AG10803 (cell line): ENCODE results near the gene BCDIN3D.

Experiments used
- DNase-seq: peaks from one replicate; pipeline ENCODE4 v3.0.0; 2010; ENCODE audit warnings: low read depth
- H3K4me3 ChIP-seq: 2 replicates; pipeline ENCODE4 v1.5.1; 2011; ENCODE audit warnings: mild to moderate bottlenecking, low read length, control low read depth
- TF ChIP-seq, protein P1 (sequence below): conservative IDR thresholded peaks from 2 replicates; pipeline ENCODE4 v1.5.1; 2011; ENCODE audit warnings: mild to moderate bottlenecking, low read length, control low read depth, inconsistent platforms

BCDIN3D gene, protein sequence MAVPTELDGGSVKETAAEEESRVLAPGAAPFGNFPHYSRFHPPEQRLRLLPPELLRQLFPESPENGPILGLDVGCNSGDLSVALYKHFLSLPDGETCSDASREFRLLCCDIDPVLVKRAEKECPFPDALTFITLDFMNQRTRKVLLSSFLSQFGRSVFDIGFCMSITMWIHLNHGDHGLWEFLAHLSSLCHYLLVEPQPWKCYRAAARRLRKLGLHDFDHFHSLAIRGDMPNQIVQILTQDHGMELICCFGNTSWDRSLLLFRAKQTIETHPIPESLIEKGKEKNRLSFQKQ

GRCh38 chr12:49842519-49843352 is at the start of gene BCDIN3D:
Gene BCDIN3D (minus strand): TSS chr12:49843106. CDS start chr12:49843087, 19 bp downstream.
- DNase-seq = peak; percentile 90
- H3K4me3 ChIP-seq = peak within 1 kb of the TSS; percentile 90
- TF ChIP-seq, protein P1, sequence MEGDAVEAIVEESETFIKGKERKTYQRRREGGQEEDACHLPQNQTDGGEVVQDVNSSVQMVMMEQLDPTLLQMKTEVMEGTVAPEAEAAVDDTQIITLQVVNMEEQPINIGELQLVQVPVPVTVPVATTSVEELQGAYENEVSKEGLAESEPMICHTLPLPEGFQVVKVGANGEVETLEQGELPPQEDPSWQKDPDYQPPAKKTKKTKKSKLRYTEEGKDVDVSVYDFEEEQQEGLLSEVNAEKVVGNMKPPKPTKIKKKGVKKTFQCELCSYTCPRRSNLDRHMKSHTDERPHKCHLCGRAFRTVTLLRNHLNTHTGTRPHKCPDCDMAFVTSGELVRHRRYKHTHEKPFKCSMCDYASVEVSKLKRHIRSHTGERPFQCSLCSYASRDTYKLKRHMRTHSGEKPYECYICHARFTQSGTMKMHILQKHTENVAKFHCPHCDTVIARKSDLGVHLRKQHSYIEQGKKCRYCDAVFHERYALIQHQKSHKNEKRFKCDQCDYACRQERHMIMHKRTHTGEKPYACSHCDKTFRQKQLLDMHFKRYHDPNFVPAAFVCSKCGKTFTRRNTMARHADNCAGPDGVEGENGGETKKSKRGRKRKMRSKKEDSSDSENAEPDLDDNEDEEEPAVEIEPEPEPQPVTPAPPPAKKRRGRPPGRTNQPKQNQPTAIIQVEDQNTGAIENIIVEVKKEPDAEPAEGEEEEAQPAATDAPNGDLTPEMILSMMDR = 0 out of 2 replicates have a peak, but pooled peaks have one; percentile 6

DNA sequence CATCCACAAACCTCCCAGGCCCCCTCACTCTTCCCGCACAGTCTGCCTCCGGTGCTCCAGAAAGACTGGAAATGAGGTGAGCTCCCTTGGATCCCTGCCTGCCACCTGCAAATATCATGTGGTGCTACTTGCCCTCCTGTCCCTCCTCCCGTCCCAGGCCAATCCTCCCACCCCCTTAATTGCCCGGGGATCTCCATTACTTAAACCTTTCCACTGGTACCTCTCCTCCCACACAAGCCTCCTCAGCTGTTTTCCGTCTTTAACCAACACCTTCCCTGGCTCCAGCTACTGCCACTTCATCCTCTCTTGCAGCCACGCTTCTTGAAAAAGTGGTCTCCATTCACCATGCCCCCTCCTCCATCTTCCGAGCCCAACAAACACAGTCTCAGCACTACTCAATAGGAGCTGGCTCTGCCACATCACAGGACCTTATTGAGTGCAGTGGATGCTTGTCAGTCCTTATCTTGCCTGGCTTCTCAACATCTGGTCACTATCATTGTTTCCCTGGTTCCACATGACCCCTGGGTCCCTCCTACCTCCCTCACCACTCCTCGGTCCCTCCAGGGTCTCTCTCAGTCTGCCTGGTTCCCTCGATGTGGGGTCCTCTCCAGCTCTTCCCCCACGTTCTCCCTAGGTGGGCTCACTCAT is 49.3 kb upstream of the BCDIN3D start:
- no peak for DNase-seq
- H3K4me3 ChIP-seq = no peak overlapping the region
- TF ChIP-seq, protein P1 = no peak

GRCh38 chr12:49891476-49891875 is 48.6 kb upstream of the BCDIN3D start:
- TF ChIP-seq, protein P1 = no peak
- no peak overlapping the region for H3K4me3 ChIP-seq
- no peak for DNase-seq

DNA sequence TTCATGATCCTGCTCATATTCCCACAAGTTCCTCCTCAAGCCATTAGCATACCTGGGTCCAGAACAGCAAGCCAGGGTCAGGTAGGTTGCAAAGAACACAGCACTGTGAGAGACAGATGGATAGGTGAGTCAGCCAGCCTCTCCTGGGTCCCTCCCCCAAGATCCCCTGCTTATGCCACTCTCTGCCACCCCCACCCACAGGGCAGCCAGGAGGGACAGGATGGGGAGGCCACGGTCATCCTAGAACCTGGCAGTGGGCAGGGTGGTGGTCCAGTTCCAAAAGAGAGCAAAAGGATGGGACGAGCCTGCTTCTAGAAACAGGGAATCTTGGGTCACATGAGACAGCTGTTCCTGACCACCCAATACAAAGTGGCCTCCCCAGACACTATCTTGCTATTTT is 48.1 kb upstream of the BCDIN3D start:
- H3K4me3 ChIP-seq = no peak overlapping the region
- DNase-seq = no peak
- TF ChIP-seq, protein P1 = no peak

DNA sequence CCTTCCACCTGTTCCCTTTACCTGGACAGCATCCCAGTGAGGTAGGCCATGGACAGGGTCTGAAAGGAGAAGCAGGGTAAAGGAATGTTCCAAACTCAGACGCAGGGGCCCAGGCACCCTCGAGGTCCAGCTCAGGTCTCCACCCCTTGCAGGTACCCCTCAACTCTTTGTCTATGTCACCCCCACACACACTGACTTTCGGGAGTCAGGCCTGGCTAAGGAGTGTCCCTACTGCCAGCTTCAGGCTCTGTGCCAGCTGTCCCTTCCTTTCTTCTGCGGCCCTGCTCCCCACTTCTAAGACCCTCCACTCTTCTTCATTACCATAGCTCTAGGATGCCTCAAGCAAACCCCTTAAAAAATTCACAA is 47.2 kb upstream of the BCDIN3D start:
- no peak for DNase-seq
- TF ChIP-seq, protein P1 = no peak

DNA sequence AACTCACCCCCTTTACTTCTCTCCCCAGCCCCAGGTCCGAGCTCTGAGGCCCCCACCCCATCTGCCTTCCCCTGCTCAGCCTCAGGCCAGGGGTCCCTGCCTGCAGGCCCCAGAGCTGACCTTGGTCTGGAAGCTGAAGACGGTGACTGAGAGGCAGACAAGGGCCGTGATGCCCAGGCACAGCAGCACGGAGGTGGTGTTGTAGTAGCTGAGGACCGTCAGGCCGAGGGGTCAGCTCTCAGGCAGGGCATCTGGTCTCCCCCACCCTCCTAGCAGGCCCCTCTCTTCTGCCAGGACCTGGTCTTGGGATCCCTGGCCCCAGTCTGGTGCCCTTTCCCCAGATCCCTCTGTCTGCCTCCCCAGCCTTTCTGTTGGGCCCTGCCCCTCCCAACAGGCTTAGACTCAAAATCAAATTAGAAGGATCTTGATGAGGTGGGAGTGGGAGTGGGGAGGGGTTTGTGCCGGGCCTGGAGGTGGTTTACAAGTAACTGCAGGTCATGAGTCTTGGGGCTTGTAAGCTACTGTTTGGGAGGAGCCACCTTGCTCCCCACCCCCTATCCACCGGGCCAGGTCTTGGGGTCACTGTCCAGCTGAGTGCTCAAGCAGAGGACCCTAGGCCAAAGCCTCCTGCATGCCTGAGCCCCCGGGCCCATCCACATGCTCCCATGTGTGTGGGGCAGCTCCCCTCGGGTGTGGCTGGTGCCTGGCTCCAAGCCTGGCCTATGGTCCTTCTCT is 46.6 kb upstream of the BCDIN3D start:
- no peak for DNase-seq
- TF ChIP-seq, protein P1 = no peak
- H3K4me3 ChIP-seq = no peak overlapping the region

More for the DNA sequence above, 47.2 kb upstream of the BCDIN3D start:
- no peak overlapping the region for H3K4me3 ChIP-seq
